WTC11 (cell line): ENCODE results near the gene DNAJC6. TPM values are rescaled to one million over a fixed set of nuclear protein-coding genes. Genes with fewer than 3 reads are reported as not detected.

Experiments
- ATAC-seq: fragments of 200-7000 bp; cut with Tn5 transposase; 2 replicates; pipeline ENCODE4 v1.10.0; 2021; ENCODE audit warnings: mild to moderate bottlenecking, moderate library complexity
- CTCF ChIA-PET: fragments of 300-600 bp; sonication (Branson Sonifier 250); formaldehyde crosslinking; loops from one replicate; lab custom pipeline; 2021; ENCODE audit warnings: antibody characterized with exemption; lab: Charles Lee
- POLR2A ChIA-PET: fragments of 350-600 bp; sonication (Branson Sonifier 250); formaldehyde crosslinking; loops from one replicate; lab custom pipeline; 2021; ENCODE audit warnings: antibody characterized with exemption; lab: Charles Lee
- DNase-seq: peaks from one replicate; pipeline ENCODE4 v3.0.0; 2021; ENCODE audit warnings: low spot score
- H3K27ac Mint-ChIP-seq: 2 replicates; pipeline ENCODE4 v1.8.0; 2021; ENCODE audit warnings: mixed read lengths
- H3K27me3 Mint-ChIP-seq: 2 replicates; pipeline ENCODE4 v1.8.0; 2021; ENCODE audit warnings: low read depth, mild to moderate bottlenecking, moderate library complexity, mixed read lengths
- H3K36me3 Mint-ChIP-seq: 2 replicates; pipeline ENCODE4 v1.8.0; 2021; ENCODE audit warnings: mixed read lengths
- H3K4me1 Mint-ChIP-seq: 2 replicates; pipeline ENCODE4 v1.8.0; 2022; ENCODE audit warnings: mixed read lengths
- H3K4me3 Mint-ChIP-seq: 2 replicates; pipeline ENCODE4 v1.8.0; 2021; ENCODE audit warnings: mild to moderate bottlenecking, moderate library complexity, mixed read lengths
- H3K9me3 Mint-ChIP-seq: 2 replicates; pipeline ENCODE4 v1.8.0; 2021; ENCODE audit warnings: mixed read lengths
- FOXJ3 ChIP-seq: sonication (generic); formaldehyde crosslinking; IDR thresholded peaks from 2 replicates; pipeline ENCODE4 v1.9.0; 2021; ENCODE audit warnings: missing genetic modification reagents, mild to moderate bottlenecking, borderline replicate concordance
- FOXK1 ChIP-seq: sonication (generic); formaldehyde crosslinking; IDR thresholded peaks from 2 replicates; pipeline ENCODE4 v1.8.0; 2022; ENCODE audit warnings: mild to moderate bottlenecking, moderate library complexity, missing genetic modification reagents
- GABPB1 ChIP-seq: sonication (generic); formaldehyde crosslinking; IDR thresholded peaks from 2 replicates; pipeline ENCODE4 v1.8.1; 2023; ENCODE audit warnings: mild to moderate bottlenecking, missing genetic modification reagents
- GTF2I ChIP-seq: fragments of 250-450 bp; sonication (Bioruptor Pico); conservative IDR thresholded peaks from 2 replicates; pipeline ENCODE4 v1.4.0; 2021; ENCODE audit warnings: mild to moderate bottlenecking
- MXD4 ChIP-seq: fragments of 250-450 bp; sonication (Bioruptor Pico); IDR thresholded peaks from 2 replicates; pipeline ENCODE4 v1.8.0; 2021; ENCODE audit warnings: mild to moderate bottlenecking, moderate library complexity, borderline replicate concordance
- NFYB ChIP-seq: sonication (generic); formaldehyde crosslinking; conservative IDR thresholded peaks from 2 replicates; pipeline ENCODE4 v1.8.0; 2022; ENCODE audit warnings: low read depth, missing genetic modification reagents
- RELA ChIP-seq: sonication (generic); formaldehyde crosslinking; IDR thresholded peaks from 2 replicates; pipeline ENCODE4 v1.8.1; 2022; ENCODE audit warnings: missing genetic modification reagents, mild to moderate bottlenecking, borderline replicate concordance
- ZNF232 ChIP-seq: sonication (generic); formaldehyde crosslinking; IDR thresholded peaks from 2 replicates; pipeline ENCODE4 v1.8.0; 2022; ENCODE audit warnings: mild to moderate bottlenecking, missing genetic modification reagents
- ZNF423 ChIP-seq: fragments of 250-450 bp; sonication (Bioruptor Pico); IDR thresholded peaks from 2 replicates; pipeline ENCODE4 v2.1.2; 2022; ENCODE audit warnings: mild to moderate bottlenecking, moderate library complexity
- total RNA-seq: library from RNA; stranded (reverse); gene quantifications from 3 replicates; pipeline ENCODE4 v1.2.3, GENCODE V29; 2021
- TF ChIP-seq, protein P1 (sequence below): sonication (generic); formaldehyde crosslinking; IDR thresholded peaks from 2 replicates; pipeline ENCODE4 v1.8.1; 2022; ENCODE audit warnings: missing genetic modification reagents, borderline replicate concordance
- TF ChIP-seq, protein P2 (sequence below): sonication (generic); formaldehyde crosslinking; IDR thresholded peaks from 2 replicates; pipeline ENCODE4 v1.8.1; 2023; ENCODE audit warnings: mild to moderate bottlenecking, missing genetic modification reagents
- TF ChIP-seq, protein P3 (sequence below): fragments of 250-450 bp; sonication (Bioruptor Pico); conservative IDR thresholded peaks from 2 replicates; pipeline ENCODE4 v1.9.0; 2021; ENCODE audit warnings: mild to moderate bottlenecking
- TF ChIP-seq, protein P4 (sequence below): sonication (generic); formaldehyde crosslinking; IDR thresholded peaks from 2 replicates; pipeline ENCODE4 v1.8.1; 2022; ENCODE audit warnings: mild to moderate bottlenecking, missing genetic modification reagents, moderate library complexity, borderline replicate concordance
- TF ChIP-seq, protein P5 (sequence below): fragments of 250-450 bp; sonication (Bioruptor Pico); IDR thresholded peaks from 2 replicates; pipeline ENCODE4 v1.9.0; 2021; ENCODE audit warnings: mild to moderate bottlenecking
- TF ChIP-seq, protein P6 (sequence below): sonication (generic); formaldehyde crosslinking; IDR thresholded peaks from 2 replicates; pipeline ENCODE4 v1.8.1; 2023; ENCODE audit warnings: mild to moderate bottlenecking, moderate library complexity, missing genetic modification reagents
- TF ChIP-seq, protein P7 (sequence below): fragments of 250-450 bp; sonication (Bioruptor Pico); IDR thresholded peaks from 2 replicates; pipeline ENCODE4 v1.9.0; 2021; ENCODE audit warnings: mild to moderate bottlenecking

The DNAJC6 gene
- total RNA-seq, 1 experiment from 2014 or later, result 9.1 TPM

DNA sequence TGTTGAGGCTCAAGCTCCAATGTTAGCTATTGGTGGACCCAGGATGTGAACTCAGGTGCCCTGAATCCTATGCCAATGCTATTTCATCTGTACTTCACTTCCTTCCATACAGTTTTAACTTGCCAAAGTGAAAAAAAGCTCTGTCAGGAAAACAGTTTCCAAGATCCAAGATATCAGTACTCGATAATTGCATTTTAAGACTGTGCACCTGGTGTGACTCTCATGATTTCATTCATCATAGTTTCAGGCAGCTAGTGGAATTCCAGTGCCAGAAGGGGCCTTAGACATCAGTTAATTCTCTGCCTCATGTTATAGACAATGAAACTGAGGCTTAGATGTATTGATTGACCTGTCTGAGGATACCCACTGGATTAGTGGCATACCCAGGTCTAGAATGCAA is 84.6 kb downstream of the DNAJC6 start (continued):
- TF ChIP-seq, protein P1, sequence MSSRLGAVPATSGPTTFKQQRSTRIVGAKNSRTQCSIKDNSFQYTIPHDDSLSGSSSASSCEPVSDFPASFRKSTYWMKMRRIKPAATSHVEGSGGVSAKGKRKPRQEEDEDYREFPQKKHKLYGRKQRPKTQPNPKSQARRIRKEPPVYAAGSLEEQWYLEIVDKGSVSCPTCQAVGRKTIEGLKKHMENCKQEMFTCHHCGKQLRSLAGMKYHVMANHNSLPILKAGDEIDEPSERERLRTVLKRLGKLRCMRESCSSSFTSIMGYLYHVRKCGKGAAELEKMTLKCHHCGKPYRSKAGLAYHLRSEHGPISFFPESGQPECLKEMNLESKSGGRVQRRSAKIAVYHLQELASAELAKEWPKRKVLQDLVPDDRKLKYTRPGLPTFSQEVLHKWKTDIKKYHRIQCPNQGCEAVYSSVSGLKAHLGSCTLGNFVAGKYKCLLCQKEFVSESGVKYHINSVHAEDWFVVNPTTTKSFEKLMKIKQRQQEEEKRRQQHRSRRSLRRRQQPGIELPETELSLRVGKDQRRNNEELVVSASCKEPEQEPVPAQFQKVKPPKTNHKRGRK (CRISPR knock-in tag), result no peak
- no peak for TF ChIP-seq GTF2I (CRISPR knock-in tag)
- TF ChIP-seq, protein P2, sequence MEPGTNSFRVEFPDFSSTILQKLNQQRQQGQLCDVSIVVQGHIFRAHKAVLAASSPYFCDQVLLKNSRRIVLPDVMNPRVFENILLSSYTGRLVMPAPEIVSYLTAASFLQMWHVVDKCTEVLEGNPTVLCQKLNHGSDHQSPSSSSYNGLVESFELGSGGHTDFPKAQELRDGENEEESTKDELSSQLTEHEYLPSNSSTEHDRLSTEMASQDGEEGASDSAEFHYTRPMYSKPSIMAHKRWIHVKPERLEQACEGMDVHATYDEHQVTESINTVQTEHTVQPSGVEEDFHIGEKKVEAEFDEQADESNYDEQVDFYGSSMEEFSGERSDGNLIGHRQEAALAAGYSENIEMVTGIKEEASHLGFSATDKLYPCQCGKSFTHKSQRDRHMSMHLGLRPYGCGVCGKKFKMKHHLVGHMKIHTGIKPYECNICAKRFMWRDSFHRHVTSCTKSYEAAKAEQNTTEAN (CRISPR knock-in tag), result no peak
- TF ChIP-seq GABPB1 (CRISPR knock-in tag), result no peak
- TF ChIP-seq ZNF423, result no peak
- TF ChIP-seq ZNF232, result no peak

DNA sequence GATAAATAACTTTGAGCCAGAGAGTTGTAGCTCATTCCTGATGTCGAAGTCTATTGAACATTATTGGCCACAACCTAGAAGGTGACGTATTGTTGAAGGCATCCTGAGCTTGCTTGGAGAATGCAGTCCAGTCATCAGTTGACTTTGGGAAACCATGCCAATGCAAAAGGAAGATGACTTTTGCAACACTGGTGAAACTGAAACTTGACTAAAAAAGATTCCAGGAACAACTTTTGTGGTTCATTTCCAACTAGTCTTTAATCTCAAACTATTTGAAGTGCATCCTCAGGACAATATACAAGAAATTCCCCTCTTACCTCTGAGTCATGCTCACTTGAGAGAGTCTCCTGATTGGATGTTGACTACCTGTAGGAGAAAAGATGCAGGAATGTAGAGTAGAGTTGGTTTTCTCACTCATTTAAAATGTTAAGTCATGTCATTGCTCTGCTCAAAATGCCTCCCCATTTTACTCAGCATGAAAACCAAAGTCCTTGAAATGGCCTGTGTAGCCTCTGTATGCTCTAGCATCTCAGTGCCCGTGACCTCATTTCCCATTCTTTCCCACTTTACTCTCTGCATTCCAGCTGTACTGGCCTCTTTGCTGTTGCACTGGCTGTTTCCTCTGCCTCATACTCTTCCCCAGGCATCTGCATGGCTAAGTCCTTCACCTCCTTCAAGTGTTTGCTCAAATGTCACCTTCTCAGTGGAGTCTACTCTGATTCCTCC is 86.7 kb downstream of the DNAJC6 start:
- H3K36me3 Mint-ChIP-seq, result no peaks in the 10 kb centered on the region
- CTCF ChIA-PET, result interaction anchor here (1.0 kb wide), 1 partner anchor 63 kb away, joined by 3 read pairs; no protein-coding TSS in a partner anchor
- TF ChIP-seq, protein P3, sequence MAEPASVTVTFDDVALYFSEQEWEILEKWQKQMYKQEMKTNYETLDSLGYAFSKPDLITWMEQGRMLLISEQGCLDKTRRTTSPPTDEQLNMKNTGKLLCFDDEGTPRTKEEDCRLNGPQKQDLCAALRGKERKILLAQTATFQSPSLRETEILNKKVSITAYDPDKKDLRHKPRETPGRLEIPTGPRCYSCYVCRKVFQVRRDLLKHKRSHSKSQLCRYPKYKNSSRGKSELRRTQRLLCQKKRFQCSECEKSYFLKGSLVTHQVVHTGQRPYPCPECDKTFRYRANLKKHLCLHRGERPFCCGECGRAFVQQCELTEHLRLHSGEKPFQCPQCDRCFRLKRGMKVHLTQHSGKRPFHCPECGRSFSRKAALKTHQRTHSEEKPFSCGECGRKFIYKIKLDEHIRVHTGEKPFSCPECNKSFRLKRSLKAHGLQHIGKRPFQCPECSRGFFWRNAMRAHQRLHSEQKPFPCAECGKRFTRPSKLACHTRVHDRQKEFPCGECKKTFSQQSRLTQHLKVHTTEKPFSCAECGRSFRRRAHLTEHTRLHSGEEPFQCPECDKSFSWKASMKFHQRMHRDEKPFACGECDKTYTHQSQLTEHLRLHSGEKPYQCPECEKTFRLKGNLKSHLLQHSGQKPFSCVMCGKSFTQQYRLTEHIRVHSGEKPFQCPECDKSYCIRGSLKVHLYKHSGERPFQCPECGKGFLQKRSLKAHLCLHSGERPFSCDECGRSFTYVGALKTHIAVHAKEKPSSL (CRISPR knock-in tag), result no peak
- TF ChIP-seq, protein P4, sequence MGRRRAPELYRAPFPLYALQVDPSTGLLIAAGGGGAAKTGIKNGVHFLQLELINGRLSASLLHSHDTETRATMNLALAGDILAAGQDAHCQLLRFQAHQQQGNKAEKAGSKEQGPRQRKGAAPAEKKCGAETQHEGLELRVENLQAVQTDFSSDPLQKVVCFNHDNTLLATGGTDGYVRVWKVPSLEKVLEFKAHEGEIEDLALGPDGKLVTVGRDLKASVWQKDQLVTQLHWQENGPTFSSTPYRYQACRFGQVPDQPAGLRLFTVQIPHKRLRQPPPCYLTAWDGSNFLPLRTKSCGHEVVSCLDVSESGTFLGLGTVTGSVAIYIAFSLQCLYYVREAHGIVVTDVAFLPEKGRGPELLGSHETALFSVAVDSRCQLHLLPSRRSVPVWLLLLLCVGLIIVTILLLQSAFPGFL, result no peak
- no peak for TF ChIP-seq FOXK1
- no peak for TF ChIP-seq RELA
- TF ChIP-seq, protein P5, sequence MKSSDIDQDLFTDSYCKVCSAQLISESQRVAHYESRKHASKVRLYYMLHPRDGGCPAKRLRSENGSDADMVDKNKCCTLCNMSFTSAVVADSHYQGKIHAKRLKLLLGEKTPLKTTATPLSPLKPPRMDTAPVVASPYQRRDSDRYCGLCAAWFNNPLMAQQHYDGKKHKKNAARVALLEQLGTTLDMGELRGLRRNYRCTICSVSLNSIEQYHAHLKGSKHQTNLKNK, result no peak
- TF ChIP-seq, protein P6, sequence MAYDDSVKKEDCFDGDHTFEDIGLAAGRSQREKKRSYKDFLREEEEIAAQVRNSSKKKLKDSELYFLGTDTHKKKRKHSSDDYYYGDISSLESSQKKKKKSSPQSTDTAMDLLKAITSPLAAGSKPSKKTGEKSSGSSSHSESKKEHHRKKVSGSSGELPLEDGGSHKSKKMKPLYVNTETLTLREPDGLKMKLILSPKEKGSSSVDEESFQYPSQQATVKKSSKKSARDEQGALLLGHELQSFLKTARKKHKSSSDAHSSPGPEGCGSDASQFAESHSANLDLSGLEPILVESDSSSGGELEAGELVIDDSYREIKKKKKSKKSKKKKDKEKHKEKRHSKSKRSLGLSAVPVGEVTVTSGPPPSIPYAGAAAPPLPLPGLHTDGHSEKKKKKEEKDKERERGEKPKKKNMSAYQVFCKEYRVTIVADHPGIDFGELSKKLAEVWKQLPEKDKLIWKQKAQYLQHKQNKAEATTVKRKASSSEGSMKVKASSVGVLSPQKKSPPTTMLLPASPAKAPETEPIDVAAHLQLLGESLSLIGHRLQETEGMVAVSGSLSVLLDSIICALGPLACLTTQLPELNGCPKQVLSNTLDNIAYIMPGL (CRISPR knock-in tag), result no peak
- no peak for TF ChIP-seq MXD4 (CRISPR knock-in tag)
- TF ChIP-seq, protein P7, sequence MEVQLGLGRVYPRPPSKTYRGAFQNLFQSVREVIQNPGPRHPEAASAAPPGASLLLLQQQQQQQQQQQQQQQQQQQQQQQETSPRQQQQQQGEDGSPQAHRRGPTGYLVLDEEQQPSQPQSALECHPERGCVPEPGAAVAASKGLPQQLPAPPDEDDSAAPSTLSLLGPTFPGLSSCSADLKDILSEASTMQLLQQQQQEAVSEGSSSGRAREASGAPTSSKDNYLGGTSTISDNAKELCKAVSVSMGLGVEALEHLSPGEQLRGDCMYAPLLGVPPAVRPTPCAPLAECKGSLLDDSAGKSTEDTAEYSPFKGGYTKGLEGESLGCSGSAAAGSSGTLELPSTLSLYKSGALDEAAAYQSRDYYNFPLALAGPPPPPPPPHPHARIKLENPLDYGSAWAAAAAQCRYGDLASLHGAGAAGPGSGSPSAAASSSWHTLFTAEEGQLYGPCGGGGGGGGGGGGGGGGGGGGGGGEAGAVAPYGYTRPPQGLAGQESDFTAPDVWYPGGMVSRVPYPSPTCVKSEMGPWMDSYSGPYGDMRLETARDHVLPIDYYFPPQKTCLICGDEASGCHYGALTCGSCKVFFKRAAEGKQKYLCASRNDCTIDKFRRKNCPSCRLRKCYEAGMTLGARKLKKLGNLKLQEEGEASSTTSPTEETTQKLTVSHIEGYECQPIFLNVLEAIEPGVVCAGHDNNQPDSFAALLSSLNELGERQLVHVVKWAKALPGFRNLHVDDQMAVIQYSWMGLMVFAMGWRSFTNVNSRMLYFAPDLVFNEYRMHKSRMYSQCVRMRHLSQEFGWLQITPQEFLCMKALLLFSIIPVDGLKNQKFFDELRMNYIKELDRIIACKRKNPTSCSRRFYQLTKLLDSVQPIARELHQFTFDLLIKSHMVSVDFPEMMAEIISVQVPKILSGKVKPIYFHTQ, result no peak
- TF ChIP-seq NFYB (CRISPR knock-in tag), result no peak
- no peak for TF ChIP-seq FOXJ3 (CRISPR knock-in tag)
- DNase-seq, result no peak
- H3K4me1 Mint-ChIP-seq, result peaks cover 7% of the 10 kb centered on the region
- no peaks in the 10 kb centered on the region for H3K27me3 Mint-ChIP-seq
- no peak overlapping the region for H3K27ac Mint-ChIP-seq
- no peaks in the 10 kb centered on the region for H3K9me3 Mint-ChIP-seq
- ATAC-seq, result peak; percentile 87
- H3K4me3 Mint-ChIP-seq, result no peak overlapping the region
- POLR2A ChIA-PET, result no interaction called here
